Measurements from ENCODE around the gene APOD.

APOD gene

GRCh38 chr3:195584543-195584870 lies 767 bp upstream of the APOD start:
- Mint-ChIP-seq H3K27ac (no peak overlapping the region), H3K9me3 (no peaks in the 10 kb centered on the region), H3K36me3 (ENCODE audit: low read depth) (no peaks in the 10 kb centered on the region), H3K4me3 (no peak overlapping the region), H3K27me3 (peaks cover 51% of the 10 kb centered on the region), H3K4me1 (ENCODE audit: low read depth) (no peaks in the 10 kb centered on the region)
- intact Hi-C loops (cut with micrococcal nuclease): no loop called here

GRCh38 chr3:195582947-195583346 lies 793 bp downstream of the APOD start:
- peaks cover under 1% of the 10 kb centered on the region for H3K4me1 Mint-ChIP-seq (ENCODE audit: low read depth)
- no peaks in the 10 kb centered on the region for H3K9me3 Mint-ChIP-seq
- no peaks in the 10 kb centered on the region for H3K36me3 Mint-ChIP-seq (ENCODE audit: low read depth)
- intact Hi-C loops (cut with micrococcal nuclease): no loop called here
- no peak overlapping the region for H3K27ac Mint-ChIP-seq
- no peak overlapping the region for H3K4me3 Mint-ChIP-seq
- peaks cover 65% of the 10 kb centered on the region for H3K27me3 Mint-ChIP-seq

GRCh38 chr3:195580744-195581443 lies 2.8 kb downstream of the APOD start:
- Mint-ChIP-seq H3K27ac (no peak overlapping the region), H3K36me3 (ENCODE audit: low read depth) (no peaks in the 10 kb centered on the region), H3K4me3 (no peak overlapping the region), H3K4me1 (ENCODE audit: low read depth) (peaks cover 5% of the 10 kb centered on the region), H3K27me3 (peaks cover 62% of the 10 kb centered on the region), H3K9me3 (no peaks in the 10 kb centered on the region)
- intact Hi-C loops (cut with micrococcal nuclease): no loop called here

GRCh38 chr3:195579281-195579680 lies 4.5 kb downstream of the APOD start:
- H3K36me3 Mint-ChIP-seq (ENCODE audit: low read depth): no peaks in the 10 kb centered on the region
- H3K4me3 Mint-ChIP-seq: no peak overlapping the region
- peaks cover 5% of the 10 kb centered on the region for H3K4me1 Mint-ChIP-seq (ENCODE audit: low read depth)
- H3K9me3 Mint-ChIP-seq: no peaks in the 10 kb centered on the region
- peaks cover 49% of the 10 kb centered on the region for H3K27me3 Mint-ChIP-seq
- no peak overlapping the region for H3K27ac Mint-ChIP-seq
- intact Hi-C loops (cut with micrococcal nuclease): no loop called here

GRCh38 chr3:195578565-195578964 lies 5.2 kb downstream of the APOD start:
- Mint-ChIP-seq H3K27ac (no peak overlapping the region), H3K36me3 (ENCODE audit: low read depth) (no peaks in the 10 kb centered on the region), H3K4me3 (no peak overlapping the region), H3K27me3 (peaks cover 52% of the 10 kb centered on the region), H3K4me1 (ENCODE audit: low read depth) (peaks cover 5% of the 10 kb centered on the region), H3K9me3 (no peaks in the 10 kb centered on the region)
- intact Hi-C loops (cut with micrococcal nuclease): no loop called here

- peaks cover 47% of the 10 kb centered on the region for H3K27me3 Mint-ChIP-seq
- no peak overlapping the region for H3K27ac Mint-ChIP-seq
- H3K4me3 Mint-ChIP-seq: no peak overlapping the region
- H3K4me1 Mint-ChIP-seq (ENCODE audit: low read depth): peaks cover 5% of the 10 kb centered on the region
- intact Hi-C loops (cut with micrococcal nuclease): no loop called here
- H3K9me3 Mint-ChIP-seq: no peaks in the 10 kb centered on the region
- no peaks in the 10 kb centered on the region for H3K36me3 Mint-ChIP-seq (ENCODE audit: low read depth)
Observed at GRCh38 chr3:195577645-195578177, 6.0 kb downstream of the APOD start.

- H3K27me3 Mint-ChIP-seq: peaks cover 38% of the 10 kb centered on the region
- intact Hi-C loops (cut with micrococcal nuclease): no loop called here
Observed at GRCh38 chr3:195574497-195575304, 9.0 kb downstream of the APOD start.

GRCh38 chr3:195573611-195574496 lies 9.9 kb downstream of the APOD start:
- intact Hi-C loops (cut with micrococcal nuclease): no loop called here
- no peaks in the 10 kb centered on the region for H3K36me3 Mint-ChIP-seq (ENCODE audit: low read depth)
- H3K27me3 Mint-ChIP-seq: peaks cover 30% of the 10 kb centered on the region
- no peak overlapping the region for H3K27ac Mint-ChIP-seq
- peaks cover 17% of the 10 kb centered on the region for H3K4me1 Mint-ChIP-seq (ENCODE audit: low read depth)
- H3K9me3 Mint-ChIP-seq: no peaks in the 10 kb centered on the region
- no peak overlapping the region for H3K4me3 Mint-ChIP-seq

More at GRCh38 chr3:195574497-195575304, 9.0 kb downstream of the APOD start:
- no peak overlapping the region for H3K27ac Mint-ChIP-seq
- no peak overlapping the region for H3K4me3 Mint-ChIP-seq
- peaks cover 17% of the 10 kb centered on the region for H3K4me1 Mint-ChIP-seq (ENCODE audit: low read depth)
- H3K9me3 Mint-ChIP-seq: no peaks in the 10 kb centered on the region
- no peaks in the 10 kb centered on the region for H3K36me3 Mint-ChIP-seq (ENCODE audit: low read depth)

- Mint-ChIP-seq H3K4me1 (ENCODE audit: low read depth) (peaks cover 12% of the 10 kb centered on the region), H3K36me3 (ENCODE audit: low read depth) (no peaks in the 10 kb centered on the region), H3K9me3 (no peaks in the 10 kb centered on the region), H3K27me3 (peaks cover 28% of the 10 kb centered on the region), H3K4me3 (no peak overlapping the region), H3K27ac (no peak overlapping the region)
- intact Hi-C loops (cut with micrococcal nuclease): no loop called here
Observed at GRCh38 chr3:195571361-195571760, 12.4 kb downstream of the APOD start.

- intact Hi-C loops (cut with micrococcal nuclease): no loop called here
- no peak overlapping the region for H3K4me3 Mint-ChIP-seq
- no peaks in the 10 kb centered on the region for H3K36me3 Mint-ChIP-seq (ENCODE audit: low read depth)
- peaks cover 28% of the 10 kb centered on the region for H3K27me3 Mint-ChIP-seq
- no peak overlapping the region for H3K27ac Mint-ChIP-seq
- H3K4me1 Mint-ChIP-seq (ENCODE audit: low read depth): peaks cover 12% of the 10 kb centered on the region
- H3K9me3 Mint-ChIP-seq: no peaks in the 10 kb centered on the region
Observed at GRCh38 chr3:195570912-195571311, 12.8 kb downstream of the APOD start.

- Mint-ChIP-seq H3K27me3 (peaks cover 32% of the 10 kb centered on the region), H3K27ac (no peak overlapping the region), H3K36me3 (ENCODE audit: low read depth) (no peaks in the 10 kb centered on the region), H3K4me3 (no peak overlapping the region), H3K9me3 (no peaks in the 10 kb centered on the region), H3K4me1 (ENCODE audit: low read depth) (peaks cover 12% of the 10 kb centered on the region)
- intact Hi-C loops (cut with micrococcal nuclease): no loop called here
Observed at GRCh38 chr3:195570344-195570743, 13.4 kb downstream of the APOD start.

- intact Hi-C loops (cut with micrococcal nuclease): no loop called here
- H3K27ac Mint-ChIP-seq: no peak overlapping the region
- peaks cover 12% of the 10 kb centered on the region for H3K4me1 Mint-ChIP-seq (ENCODE audit: low read depth)
- H3K27me3 Mint-ChIP-seq: peaks cover 24% of the 10 kb centered on the region
- no peaks in the 10 kb centered on the region for H3K9me3 Mint-ChIP-seq
- no peak overlapping the region for H3K4me3 Mint-ChIP-seq
- no peaks in the 10 kb centered on the region for H3K36me3 Mint-ChIP-seq (ENCODE audit: low read depth)
Observed at GRCh38 chr3:195568630-195569029, 15.1 kb downstream of the APOD start.

GRCh38 chr3:195566797-195567196 lies 16.9 kb downstream of the APOD start:
- intact Hi-C loops (cut with micrococcal nuclease): no loop called here
- H3K4me3 Mint-ChIP-seq: no peak overlapping the region
- H3K9me3 Mint-ChIP-seq: no peaks in the 10 kb centered on the region
- no peak overlapping the region for H3K27ac Mint-ChIP-seq
- H3K27me3 Mint-ChIP-seq: peaks cover 22% of the 10 kb centered on the region
- H3K36me3 Mint-ChIP-seq (ENCODE audit: low read depth): no peaks in the 10 kb centered on the region
- peaks cover 12% of the 10 kb centered on the region for H3K4me1 Mint-ChIP-seq (ENCODE audit: low read depth)

- H3K27ac Mint-ChIP-seq: no peak overlapping the region
- H3K27me3 Mint-ChIP-seq: peaks cover 20% of the 10 kb centered on the region
- no peak overlapping the region for H3K4me3 Mint-ChIP-seq
- intact Hi-C loops (cut with micrococcal nuclease): no loop called here
- H3K36me3 Mint-ChIP-seq (ENCODE audit: low read depth): no peaks in the 10 kb centered on the region
- H3K9me3 Mint-ChIP-seq: no peaks in the 10 kb centered on the region
- H3K4me1 Mint-ChIP-seq (ENCODE audit: low read depth): peaks cover 9% of the 10 kb centered on the region
Observed at GRCh38 chr3:195565716-195566115, 18.0 kb downstream of the APOD start.

All from dendritic cell treated with granulocyte-macrophage colony-stimulating factor and Interleukin-4, amounts not matched to agents 40 ng/mL and 50 ng/mL, for 4 days (primary cell).